Adrenal gland (tissue), 5 donors: ENCODE data around the gene LMNTD2.

Experiments used
- CTCF ChIP-seq, 6 experiments: fragments of 450-650 bp in 4 of 6; fragments of 200-600 bp in 2 of 6; sonication (generic) in 1 of 6; IDR thresholded peaks; 1 replicate in 5 of 6; 2 replicates in 1 of 6; pipeline versions ENCODE4 v1.5.1 to v1.8.0; 2016 to 2021; ENCODE audit warnings: antibody characterized with exemption in 6 of 6, mild to moderate bottlenecking in 2 of 6, moderate library complexity in 1 of 6
- POLR2A ChIP-seq, 2 donors: fragments of 450-650 bp; IDR thresholded peaks; one replicate each; pipeline ENCODE4 v1.6.1; 2017; ENCODE audit warnings: antibody characterized with exemption in 2 of 2, mild to moderate bottlenecking in 2 of 2, moderate library complexity in 1 of 2
- donor health status: DM: no; HTN: no; CAD: no.

- TF ChIP-seq POLR2A (IDR thresholded peaks at IDR 0.05) (no peak), CTCF (IDR thresholded peaks at IDR 0.05) (no peak)
Observed at GRCh38 chr11:584287-584686, 23.7 kb upstream of the LMNTD2 start.
